ENCODE results near the gene LSM2. TPM values are rescaled to one million over a fixed set of nuclear protein-coding genes. Genes with fewer than 3 reads are reported as not detected.
A peak's percentile ranks its signal among the peaks of the same experiment; 100 is the strongest.

Gene LSM2
- total and polyA plus RNA-seq, 9 of the 15 experiments (the other 6 are each of a cell fraction or from before 2014, with no cell fraction given) = 154 to 407 (median 223) TPM

DNA sequence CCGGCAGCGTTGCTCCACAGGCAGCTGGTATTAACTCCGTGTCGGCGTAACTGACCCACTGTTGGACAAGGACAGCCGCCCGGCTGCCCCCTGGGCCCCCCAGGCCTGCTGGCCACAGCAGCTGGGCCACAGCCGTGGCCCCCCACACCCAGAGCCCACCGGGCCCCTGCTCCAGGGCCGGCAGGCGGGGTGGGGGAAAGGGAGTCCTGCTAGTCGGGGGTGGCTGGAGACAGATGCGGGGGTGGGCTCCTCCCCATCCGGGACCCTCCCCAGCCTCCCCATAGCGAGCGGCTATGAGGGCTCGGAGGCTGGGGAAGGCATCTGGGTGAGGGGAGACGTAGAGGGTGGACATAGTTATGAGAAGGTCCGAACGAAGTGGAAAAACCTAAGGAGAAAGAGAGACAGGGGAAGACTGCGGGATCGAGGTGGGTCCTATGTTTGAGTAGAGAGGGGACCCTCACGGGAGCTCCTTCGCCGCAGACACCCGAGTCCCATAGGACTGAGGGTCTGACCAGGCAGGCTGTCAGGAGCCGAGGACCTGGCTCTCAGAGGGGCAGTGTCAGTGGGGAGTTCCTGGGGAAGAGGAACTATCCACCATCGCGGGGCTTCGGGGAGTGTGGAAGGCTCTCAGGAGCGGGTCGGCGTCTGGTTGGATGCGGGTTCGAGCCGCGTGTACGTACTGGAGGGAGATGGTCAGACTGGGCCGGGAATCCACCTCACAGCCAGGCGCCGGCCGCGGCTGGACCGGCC lies 11.7 kb downstream of the LSM2 start (continued):
- TF ChIP-seq, protein P1, sequence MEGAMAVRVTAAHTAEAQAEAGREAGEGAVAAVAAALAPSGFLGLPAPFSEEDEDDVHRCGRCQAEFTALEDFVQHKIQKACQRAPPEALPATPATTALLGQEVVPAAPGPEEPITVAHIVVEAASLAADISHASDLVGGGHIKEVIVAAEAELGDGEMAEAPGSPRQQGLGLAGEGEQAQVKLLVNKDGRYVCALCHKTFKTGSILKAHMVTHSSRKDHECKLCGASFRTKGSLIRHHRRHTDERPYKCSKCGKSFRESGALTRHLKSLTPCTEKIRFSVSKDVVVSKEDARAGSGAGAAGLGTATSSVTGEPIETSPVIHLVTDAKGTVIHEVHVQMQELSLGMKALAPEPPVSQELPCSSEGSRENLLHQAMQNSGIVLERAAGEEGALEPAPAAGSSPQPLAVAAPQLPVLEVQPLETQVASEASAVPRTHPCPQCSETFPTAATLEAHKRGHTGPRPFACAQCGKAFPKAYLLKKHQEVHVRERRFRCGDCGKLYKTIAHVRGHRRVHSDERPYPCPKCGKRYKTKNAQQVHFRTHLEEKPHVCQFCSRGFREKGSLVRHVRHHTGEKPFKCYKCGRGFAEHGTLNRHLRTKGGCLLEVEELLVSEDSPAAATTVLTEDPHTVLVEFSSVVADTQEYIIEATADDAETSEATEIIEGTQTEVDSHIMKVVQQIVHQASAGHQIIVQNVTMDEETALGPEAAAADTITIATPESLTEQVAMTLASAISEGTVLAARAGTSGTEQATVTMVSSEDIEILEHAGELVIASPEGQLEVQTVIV (CRISPR knock-in tag; IDR thresholded peaks at IDR 0.05; ENCODE audit: borderline replicate concordance) = no peak
- TF ChIP-seq SMAD2 (IDR thresholded peaks at IDR 0.05; ENCODE audit: low read depth, low read length) = no peak
- TF ChIP-seq POLR3G (IDR thresholded peaks at IDR 0.05; ENCODE audit: extremely low read depth, insufficient read length, insufficient replicate concordance) = no peak
- TF ChIP-seq HBP1 (CRISPR knock-in tag; IDR thresholded peaks at IDR 0.05) = peak; percentile 68; the same call in 1 of the 2 replicates
- no peak for TF ChIP-seq CXXC5 (CRISPR knock-in tag; IDR thresholded peaks at IDR 0.05)
- peak; percentile 92 for TF ChIP-seq ZNF511 (CRISPR knock-in tag; IDR thresholded peaks at IDR 0.05)
- TF ChIP-seq, protein P2, sequence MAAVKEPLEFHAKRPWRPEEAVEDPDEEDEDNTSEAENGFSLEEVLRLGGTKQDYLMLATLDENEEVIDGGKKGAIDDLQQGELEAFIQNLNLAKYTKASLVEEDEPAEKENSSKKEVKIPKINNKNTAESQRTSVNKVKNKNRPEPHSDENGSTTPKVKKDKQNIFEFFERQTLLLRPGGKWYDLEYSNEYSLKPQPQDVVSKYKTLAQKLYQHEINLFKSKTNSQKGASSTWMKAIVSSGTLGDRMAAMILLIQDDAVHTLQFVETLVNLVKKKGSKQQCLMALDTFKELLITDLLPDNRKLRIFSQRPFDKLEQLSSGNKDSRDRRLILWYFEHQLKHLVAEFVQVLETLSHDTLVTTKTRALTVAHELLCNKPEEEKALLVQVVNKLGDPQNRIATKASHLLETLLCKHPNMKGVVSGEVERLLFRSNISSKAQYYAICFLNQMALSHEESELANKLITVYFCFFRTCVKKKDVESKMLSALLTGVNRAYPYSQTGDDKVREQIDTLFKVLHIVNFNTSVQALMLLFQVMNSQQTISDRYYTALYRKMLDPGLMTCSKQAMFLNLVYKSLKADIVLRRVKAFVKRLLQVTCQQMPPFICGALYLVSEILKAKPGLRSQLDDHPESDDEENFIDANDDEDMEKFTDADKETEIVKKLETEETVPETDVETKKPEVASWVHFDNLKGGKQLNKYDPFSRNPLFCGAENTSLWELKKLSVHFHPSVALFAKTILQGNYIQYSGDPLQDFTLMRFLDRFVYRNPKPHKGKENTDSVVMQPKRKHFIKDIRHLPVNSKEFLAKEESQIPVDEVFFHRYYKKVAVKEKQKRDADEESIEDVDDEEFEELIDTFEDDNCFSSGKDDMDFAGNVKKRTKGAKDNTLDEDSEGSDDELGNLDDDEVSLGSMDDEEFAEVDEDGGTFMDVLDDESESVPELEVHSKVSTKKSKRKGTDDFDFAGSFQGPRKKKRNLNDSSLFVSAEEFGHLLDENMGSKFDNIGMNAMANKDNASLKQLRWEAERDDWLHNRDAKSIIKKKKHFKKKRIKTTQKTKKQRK (IDR thresholded peaks at IDR 0.05; ENCODE audit: borderline replicate concordance, low read depth, low read length) = no peak
- TF ChIP-seq PRDM10 (IDR thresholded peaks at IDR 0.05; ENCODE audit: partially characterized antibody) = no peak
- TF ChIP-seq ATF4 (CRISPR knock-in tag; IDR thresholded peaks at IDR 0.05) = no peak
- TF ChIP-seq POLR2A (conservative IDR thresholded peaks at IDR 0.05) = peak; percentile 86
- TF ChIP-seq RAD51 (IDR thresholded peaks at IDR 0.05; ENCODE audit: borderline replicate concordance, low read depth) = peak; percentile 59; the same call in 1 of the 2 replicates
- TF ChIP-seq MBD2 (IDR thresholded peaks at IDR 0.05; ENCODE audit: borderline replicate concordance, low read depth) = no peak; the same call in 1 of the 2 replicates
